ENCODE measurements around the gene CCDC83.
"Not testable (repeated sequence)": the region's sequence is repeated elsewhere in the genome, so short reads cannot be mapped to it uniquely, and the experiment has no call there.

The CCDC83 gene

GRCh38 chr11:85827748-85828639 lies 27.2 kb upstream of the CCDC83 start:
- H3K4me3 ChIP-seq: no peak overlapping the region
- DNase-seq (ENCODE audit: low read depth, low spot score): no peak
- TF ChIP-seq FOXP2 (optimal IDR thresholded peaks at IDR 0.05; ENCODE audit: control extremely low read depth, extremely low read length, insufficient read depth): no peak
- TF ChIP-seq POLR2AphosphoS5 (IDR thresholded peaks at IDR 0.05; ENCODE audit: borderline replicate concordance, low read depth, low read length): no peak
- no peak for TF ChIP-seq EZH2 (IDR thresholded peaks at IDR 0.05)
- H3K27ac ChIP-seq: no peak overlapping the region
- no peaks in the 10 kb centered on the region for H3K36me3 ChIP-seq (ENCODE audit: insufficient read depth, low read length)
- H3K9me3 ChIP-seq (ENCODE audit: low read depth, low read length): no peaks in the 10 kb centered on the region
- no peak overlapping the region for H3K9ac ChIP-seq (ENCODE audit: insufficient read length)

DNA sequence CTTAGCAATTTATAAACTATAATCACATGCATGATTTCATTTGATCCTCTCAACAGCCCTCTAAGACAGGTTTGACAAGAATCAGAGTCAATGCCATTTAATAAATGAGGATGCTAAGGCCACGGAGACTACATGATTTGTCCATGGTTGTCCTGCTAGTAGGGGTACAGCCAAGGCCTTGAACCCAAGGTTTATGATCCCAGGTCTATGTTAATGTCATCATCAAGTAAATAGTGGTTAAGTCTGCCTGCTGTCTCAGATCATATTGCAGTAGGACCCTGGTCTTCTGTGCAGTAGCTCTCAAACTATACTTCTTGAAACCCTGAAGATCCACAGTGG lies 26.6 kb upstream of the CCDC83 start:
- Histone ChIP-seq H3K27ac (no peak overlapping the region), H3K9ac (ENCODE audit: insufficient read length) (no peak overlapping the region), H3K4me3 (no peak overlapping the region), H3K36me3 (ENCODE audit: insufficient read depth, low read length) (no peaks in the 10 kb centered on the region), H3K9me3 (ENCODE audit: low read depth, low read length) (no peaks in the 10 kb centered on the region)
- DNase-seq (ENCODE audit: low read depth, low spot score): no peak
- no peak for TF ChIP-seq EZH2 (IDR thresholded peaks at IDR 0.05)
- no peak for TF ChIP-seq FOXP2 (optimal IDR thresholded peaks at IDR 0.05; ENCODE audit: control extremely low read depth, extremely low read length, insufficient read depth)
- no peak for TF ChIP-seq POLR2AphosphoS5 (IDR thresholded peaks at IDR 0.05; ENCODE audit: borderline replicate concordance, low read depth, low read length)

- no peaks in the 10 kb centered on the region for H3K36me3 ChIP-seq (ENCODE audit: insufficient read depth, low read length)
- TF ChIP-seq EZH2 (IDR thresholded peaks at IDR 0.05) (no peak), FOXP2 (optimal IDR thresholded peaks at IDR 0.05; ENCODE audit: control extremely low read depth, extremely low read length, insufficient read depth) (no peak), POLR2AphosphoS5 (IDR thresholded peaks at IDR 0.05; ENCODE audit: borderline replicate concordance, low read depth, low read length) (no peak)
- no peaks in the 10 kb centered on the region for H3K9me3 ChIP-seq (ENCODE audit: low read depth, low read length)
- no peak overlapping the region for H3K27ac ChIP-seq
- no peak overlapping the region for H3K9ac ChIP-seq (ENCODE audit: insufficient read length)
- no peak for DNase-seq (ENCODE audit: low read depth, low spot score)
- no peak overlapping the region for H3K4me3 ChIP-seq
Measured at GRCh38 chr11:85829172-85829571, 26.0 kb upstream of the CCDC83 start.

- DNase-seq (ENCODE audit: low read depth, low spot score): no peak
- Histone ChIP-seq H3K9ac (ENCODE audit: insufficient read length) (no peak overlapping the region), H3K4me3 (no peak overlapping the region), H3K27ac (no peak overlapping the region), H3K36me3 (ENCODE audit: insufficient read depth, low read length) (no peaks in the 10 kb centered on the region), H3K9me3 (ENCODE audit: low read depth, low read length) (no peaks in the 10 kb centered on the region)
- TF ChIP-seq POLR2AphosphoS5 (IDR thresholded peaks at IDR 0.05; ENCODE audit: borderline replicate concordance, low read depth, low read length): no peak
- no peak for TF ChIP-seq EZH2 (IDR thresholded peaks at IDR 0.05)
- TF ChIP-seq FOXP2 (optimal IDR thresholded peaks at IDR 0.05; ENCODE audit: control extremely low read depth, extremely low read length, insufficient read depth): no peak
Measured at GRCh38 chr11:85831050-85831449, 24.1 kb upstream of the CCDC83 start.

DNA sequence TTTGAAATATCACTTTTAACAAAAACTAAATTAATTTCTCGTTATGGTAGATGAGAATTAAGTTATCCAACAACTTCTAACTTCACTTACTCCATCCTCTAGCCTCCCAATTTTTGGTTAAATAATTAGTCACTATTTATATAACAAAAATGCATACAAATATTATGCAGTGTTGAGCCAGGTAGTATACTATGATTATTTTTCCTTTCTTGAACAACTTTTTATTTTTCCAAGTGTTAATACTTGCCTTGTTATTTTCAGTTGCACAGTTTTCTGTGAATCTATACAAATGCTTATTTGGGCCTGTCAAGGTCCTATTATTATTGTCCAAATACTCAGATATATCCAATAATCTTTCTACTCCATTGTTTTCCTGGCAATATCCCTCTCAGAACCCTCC lies 19.9 kb upstream of the CCDC83 start:
- Histone ChIP-seq H3K27ac (no peak overlapping the region), H3K9me3 (ENCODE audit: low read depth, low read length) (no peaks in the 10 kb centered on the region), H3K4me3 (no peak overlapping the region), H3K9ac (ENCODE audit: insufficient read length) (no peak overlapping the region), H3K36me3 (ENCODE audit: insufficient read depth, low read length) (no peaks in the 10 kb centered on the region)
- TF ChIP-seq EZH2 (IDR thresholded peaks at IDR 0.05) (no peak), POLR2AphosphoS5 (IDR thresholded peaks at IDR 0.05; ENCODE audit: borderline replicate concordance, low read depth, low read length) (no peak), FOXP2 (optimal IDR thresholded peaks at IDR 0.05; ENCODE audit: control extremely low read depth, extremely low read length, insufficient read depth) (no peak)
- no peak for DNase-seq (ENCODE audit: low read depth, low spot score)

DNA sequence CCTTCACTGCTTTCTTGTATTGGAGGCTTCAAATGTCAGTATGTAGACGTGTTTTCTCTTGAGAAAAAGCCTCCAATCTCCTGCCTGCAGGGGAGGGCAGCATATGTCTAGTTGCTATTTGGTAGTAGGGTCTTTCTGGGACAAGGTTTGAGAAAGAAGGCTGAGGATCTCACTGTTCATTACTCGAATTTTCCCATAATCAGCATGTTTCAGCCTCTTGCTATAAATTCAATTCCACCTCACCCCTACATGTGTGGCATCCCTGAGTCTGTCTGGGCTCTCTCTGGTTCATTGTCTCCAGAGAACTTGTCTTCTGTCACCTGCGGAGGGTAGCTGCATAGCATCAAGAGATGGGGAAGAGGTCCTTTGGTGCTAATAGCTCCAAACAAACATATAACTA lies 19.5 kb upstream of the CCDC83 start:
- no peak for DNase-seq (ENCODE audit: low read depth, low spot score)
- no peak for TF ChIP-seq FOXP2 (optimal IDR thresholded peaks at IDR 0.05; ENCODE audit: control extremely low read depth, extremely low read length, insufficient read depth)
- no peaks in the 10 kb centered on the region for H3K36me3 ChIP-seq (ENCODE audit: insufficient read depth, low read length)

GRCh38 chr11:85840932-85841331 lies 14.3 kb upstream of the CCDC83 start:
- not testable (repeated sequence) for DNase-seq (ENCODE audit: low read depth, low spot score); H3K27ac ChIP-seq; H3K9me3 ChIP-seq (ENCODE audit: low read depth, low read length); H3K4me3 ChIP-seq; H3K36me3 ChIP-seq (ENCODE audit: insufficient read depth, low read length); H3K9ac ChIP-seq (ENCODE audit: insufficient read length)

More for the DNA sequence above, 19.5 kb upstream of the CCDC83 start:
- H3K27ac ChIP-seq: no peak overlapping the region
- no peak overlapping the region for H3K9ac ChIP-seq (ENCODE audit: insufficient read length)
- no peak overlapping the region for H3K4me3 ChIP-seq
- no peaks in the 10 kb centered on the region for H3K9me3 ChIP-seq (ENCODE audit: low read depth, low read length)

DNA sequence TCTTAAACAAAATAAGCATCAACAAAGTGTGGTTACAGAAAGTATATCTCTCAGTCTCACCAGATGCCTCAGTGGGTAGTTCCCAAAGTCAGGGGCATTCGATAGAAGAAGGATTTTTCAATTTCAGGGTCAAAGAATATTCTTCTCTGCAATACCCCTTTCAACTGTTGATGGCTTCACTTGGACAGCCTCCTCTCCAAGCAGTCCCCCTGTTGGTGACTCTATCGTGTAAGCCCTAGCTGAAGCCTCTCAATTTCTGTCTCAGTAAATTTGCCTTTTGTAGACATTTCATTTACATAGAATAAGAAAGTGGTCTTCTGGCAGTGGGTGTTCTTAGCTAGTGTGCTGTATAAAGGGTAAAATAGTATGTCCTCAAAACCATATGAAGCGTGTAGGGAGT lies 11.3 kb upstream of the CCDC83 start:
- no peak for TF ChIP-seq FOXP2 (optimal IDR thresholded peaks at IDR 0.05; ENCODE audit: control extremely low read depth, extremely low read length, insufficient read depth)
- no peak for TF ChIP-seq EZH2 (IDR thresholded peaks at IDR 0.05)
- DNase-seq (ENCODE audit: low read depth, low spot score): no peak
- H3K27ac ChIP-seq: no peak overlapping the region
- no peaks in the 10 kb centered on the region for H3K9me3 ChIP-seq (ENCODE audit: low read depth, low read length)
- no peak overlapping the region for H3K4me3 ChIP-seq
- no peak overlapping the region for H3K9ac ChIP-seq (ENCODE audit: insufficient read length)
- no peaks in the 10 kb centered on the region for H3K36me3 ChIP-seq (ENCODE audit: insufficient read depth, low read length)

- H3K4me3 ChIP-seq: no peak overlapping the region
- H3K9ac ChIP-seq (ENCODE audit: insufficient read length): no peak overlapping the region
- TF ChIP-seq POLR2AphosphoS5 (IDR thresholded peaks at IDR 0.05; ENCODE audit: borderline replicate concordance, low read depth, low read length) (no peak), EZH2 (IDR thresholded peaks at IDR 0.05) (no peak), FOXP2 (optimal IDR thresholded peaks at IDR 0.05; ENCODE audit: control extremely low read depth, extremely low read length, insufficient read depth) (no peak)
- H3K27ac ChIP-seq: no peak overlapping the region
- no peaks in the 10 kb centered on the region for H3K9me3 ChIP-seq (ENCODE audit: low read depth, low read length)
- no peak for DNase-seq (ENCODE audit: low read depth, low spot score)
- H3K36me3 ChIP-seq (ENCODE audit: insufficient read depth, low read length): no peaks in the 10 kb centered on the region
Measured at GRCh38 chr11:85844439-85845123, 10.6 kb upstream of the CCDC83 start.

Measured in SK-N-MC (cell line).